ENCODE results near the gene CFAP46. TPM values are rescaled to one million over a fixed set of nuclear protein-coding genes. Genes with fewer than 3 reads are reported as not detected.

Gene CFAP46
- total and polyA plus RNA-seq, 2 donors (not counting 1 experiment from before 2014, with no cell fraction given): 0.07 TPM; not detected in 1

DNA sequence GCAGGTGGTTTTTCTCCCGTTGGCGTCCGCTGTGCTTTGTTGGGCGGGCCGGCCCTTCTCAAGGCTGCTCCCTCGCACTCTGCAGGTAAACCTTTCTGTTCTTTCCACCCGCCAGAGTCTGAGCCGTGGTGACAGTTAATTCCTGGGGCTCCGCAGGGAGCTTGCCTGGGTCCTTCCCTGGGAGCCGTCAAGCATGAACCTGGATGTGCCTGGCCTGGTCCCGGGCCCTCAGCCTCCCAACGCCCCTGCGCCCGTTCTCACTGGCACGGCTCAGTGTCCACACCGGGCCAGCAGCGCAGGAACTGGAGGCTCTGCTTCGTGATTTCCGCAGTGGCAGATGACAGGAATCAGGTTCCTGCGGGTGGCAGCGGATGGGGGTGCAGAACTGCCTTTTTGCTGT lies 145.5 kb downstream of the CFAP46 start:
- CTCF ChIA-PET: no interaction called here
- H3K27me3 Mint-ChIP-seq: no peaks in the 10 kb centered on the region
- WGBS (ENCODE audit: insufficient coverage): 88% methylated on average over 21 of the region's 21 CpGs
- H3K9me3 Mint-ChIP-seq (ENCODE audit: insufficient read depth): no peaks in the 10 kb centered on the region
- no peaks in the 10 kb centered on the region for H3K36me3 ChIP-seq (replicated peaks in 1 of 2; ENCODE audit: control extremely low read depth in 1 of 2, control insufficient read depth in 1 of 2, extremely low read depth in 1 of 2, insufficient read depth in 2 of 2, low read length in 1 of 2)
- no peak overlapping the region for H3K4me2 ChIP-seq (replicated peaks; ENCODE audit: low read depth, low read length, poor library complexity, severe bottlenecking)
- no peak overlapping the region for H3K9ac ChIP-seq (ENCODE audit: low read length)
- no peaks in the 10 kb centered on the region for H3K79me2 ChIP-seq (ENCODE audit: control insufficient read depth, insufficient read depth, low read length)
- H2AFZ ChIP-seq (ENCODE audit: insufficient read depth, low read depth, low read length, poor library complexity, severe bottlenecking): no peak overlapping the region
- intact Hi-C loops (cut with micrococcal nuclease): no loop called here
- TF ChIP-seq, protein P1, sequence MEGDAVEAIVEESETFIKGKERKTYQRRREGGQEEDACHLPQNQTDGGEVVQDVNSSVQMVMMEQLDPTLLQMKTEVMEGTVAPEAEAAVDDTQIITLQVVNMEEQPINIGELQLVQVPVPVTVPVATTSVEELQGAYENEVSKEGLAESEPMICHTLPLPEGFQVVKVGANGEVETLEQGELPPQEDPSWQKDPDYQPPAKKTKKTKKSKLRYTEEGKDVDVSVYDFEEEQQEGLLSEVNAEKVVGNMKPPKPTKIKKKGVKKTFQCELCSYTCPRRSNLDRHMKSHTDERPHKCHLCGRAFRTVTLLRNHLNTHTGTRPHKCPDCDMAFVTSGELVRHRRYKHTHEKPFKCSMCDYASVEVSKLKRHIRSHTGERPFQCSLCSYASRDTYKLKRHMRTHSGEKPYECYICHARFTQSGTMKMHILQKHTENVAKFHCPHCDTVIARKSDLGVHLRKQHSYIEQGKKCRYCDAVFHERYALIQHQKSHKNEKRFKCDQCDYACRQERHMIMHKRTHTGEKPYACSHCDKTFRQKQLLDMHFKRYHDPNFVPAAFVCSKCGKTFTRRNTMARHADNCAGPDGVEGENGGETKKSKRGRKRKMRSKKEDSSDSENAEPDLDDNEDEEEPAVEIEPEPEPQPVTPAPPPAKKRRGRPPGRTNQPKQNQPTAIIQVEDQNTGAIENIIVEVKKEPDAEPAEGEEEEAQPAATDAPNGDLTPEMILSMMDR (IDR thresholded peaks at IDR 0.05): no peak
- no peak for TF ChIP-seq EZH2 (IDR thresholded peaks at IDR 0.05; ENCODE audit: borderline replicate concordance, insufficient read depth, low read depth, low read length, poor library complexity, severe bottlenecking)
- no peak overlapping the region for H3K27ac ChIP-seq (ENCODE audit: low read length in 2 of 2)
- no peaks in the 10 kb centered on the region for H3K27me3 ChIP-seq (replicated peaks in 1 of 4; ENCODE audit: control extremely low read depth in 1 of 4, control insufficient read depth in 3 of 4, insufficient read depth in 4 of 4, low read length in 3 of 4)
- no peaks in the 10 kb centered on the region for H4K20me1 ChIP-seq (ENCODE audit: control insufficient read depth, insufficient read depth, low read length, poor library complexity, severe bottlenecking)
- no peak overlapping the region for H3K27ac Mint-ChIP-seq
- ATAC-seq (ENCODE audit: low read depth) (no peak), DNase-seq (no peak)
- POLR2A ChIA-PET: no interaction called here
- H3K4me3 ChIP-seq (ENCODE audit: control extremely low read depth in 1 of 5, extremely low read depth in 1 of 5, insufficient read depth in 1 of 5, low read depth in 2 of 5, low read length in 4 of 5): no peak overlapping the region
- peaks cover 0 to 15% (median 0%) of the 10 kb centered on the region in 3 donors for H3K9me3 ChIP-seq (ENCODE audit: control extremely low read depth in 1 of 3, control insufficient read depth in 2 of 3, insufficient read depth in 1 of 3, low read length in 2 of 3)
- H3K4me1 ChIP-seq (ENCODE audit: control insufficient read depth in 2 of 2, insufficient read depth in 2 of 2, low read length in 2 of 2): no peaks in the 10 kb centered on the region
- no peak overlapping the region for H3K4me3 Mint-ChIP-seq
- no peaks in the 10 kb centered on the region for H3K4me1 Mint-ChIP-seq

DNA sequence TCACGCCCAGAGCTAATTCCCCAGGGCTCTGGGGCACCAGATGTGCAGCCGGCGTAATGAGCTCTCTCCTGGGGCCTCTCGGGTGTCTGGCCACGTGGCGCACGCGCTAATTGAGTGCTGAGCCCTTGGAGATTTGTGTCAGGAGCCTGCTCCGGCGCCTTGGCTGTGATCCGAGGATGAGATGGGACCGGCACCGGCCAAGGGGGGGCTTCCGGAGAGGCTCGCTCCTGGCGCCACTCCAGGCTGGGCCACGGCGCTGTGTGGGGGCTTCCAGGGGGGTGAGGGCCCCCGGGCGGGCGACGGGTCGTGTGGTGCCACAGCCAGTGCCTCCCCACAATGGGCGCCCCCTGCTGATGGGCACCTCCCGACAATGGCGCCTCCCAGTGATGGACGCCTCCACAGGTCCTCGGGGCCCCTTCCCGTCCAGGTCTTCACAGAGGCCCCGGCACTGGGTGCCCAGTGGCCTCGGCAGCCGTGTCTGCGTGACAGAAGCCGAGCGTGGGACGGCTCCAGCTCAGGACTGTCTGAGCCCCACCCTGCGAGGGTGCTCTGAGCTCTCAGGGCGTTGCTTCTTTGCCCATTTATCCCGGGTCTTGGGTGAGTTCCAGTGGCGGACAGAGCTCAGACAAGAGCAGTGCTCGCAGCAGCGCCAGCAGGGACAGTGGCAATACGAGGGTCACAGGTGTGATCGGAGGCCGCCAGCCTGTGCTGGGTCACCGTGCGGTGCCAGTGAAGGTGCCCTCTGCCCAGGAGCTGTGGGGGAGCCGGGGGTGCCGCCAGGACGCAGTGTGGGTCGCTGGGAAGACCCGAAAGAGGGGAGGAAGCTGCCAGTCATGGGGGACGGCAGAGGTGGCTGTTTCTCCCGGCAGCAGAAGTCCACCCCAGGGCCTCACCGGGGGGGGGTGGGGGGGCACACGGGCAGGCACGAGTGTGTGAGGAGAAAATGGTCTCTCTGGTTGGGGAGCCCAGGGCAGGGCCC lies 148.2 kb downstream of the CFAP46 start:
- Histone ChIP-seq H2AFZ (ENCODE audit: insufficient read depth, low read depth, low read length, poor library complexity, severe bottlenecking) (no peak overlapping the region), H3K4me3 (ENCODE audit: control extremely low read depth in 1 of 5, extremely low read depth in 1 of 5, insufficient read depth in 1 of 5, low read depth in 2 of 5, low read length in 4 of 5) (no peak overlapping the region), H3K9ac (ENCODE audit: low read length) (no peak overlapping the region), H3K27me3 (replicated peaks in 1 of 4; ENCODE audit: control extremely low read depth in 1 of 4, control insufficient read depth in 3 of 4, insufficient read depth in 4 of 4, low read length in 3 of 4) (peaks cover 0 to 8% (median under 1%) of the 10 kb centered on the region in 4 experiments), H3K27ac (ENCODE audit: low read length in 2 of 2) (no peak overlapping the region), H3K36me3 (replicated peaks in 1 of 2; ENCODE audit: control extremely low read depth in 1 of 2, control insufficient read depth in 1 of 2, extremely low read depth in 1 of 2, insufficient read depth in 2 of 2, low read length in 1 of 2) (no peaks in the 10 kb centered on the region), H3K4me2 (replicated peaks; ENCODE audit: low read depth, low read length, poor library complexity, severe bottlenecking) (no peak overlapping the region), H4K20me1 (ENCODE audit: control insufficient read depth, insufficient read depth, low read length, poor library complexity, severe bottlenecking) (no peaks in the 10 kb centered on the region), H3K79me2 (ENCODE audit: control insufficient read depth, insufficient read depth, low read length) (no peaks in the 10 kb centered on the region), H3K9me3 (ENCODE audit: control extremely low read depth in 1 of 3, control insufficient read depth in 2 of 3, insufficient read depth in 1 of 3, low read length in 2 of 3) (peaks cover 0 to 13% (median 0%) of the 10 kb centered on the region in 3 donors), H3K4me1 (ENCODE audit: control insufficient read depth in 2 of 2, insufficient read depth in 2 of 2, low read length in 2 of 2) (no peaks in the 10 kb centered on the region)
- Mint-ChIP-seq H3K27ac (no peak overlapping the region), H3K4me3 (no peak overlapping the region), H3K4me1 (peaks cover 1% of the 10 kb centered on the region), H3K9me3 (ENCODE audit: insufficient read depth) (no peaks in the 10 kb centered on the region), H3K27me3 (peaks cover 7% of the 10 kb centered on the region)
- ATAC-seq (ENCODE audit: low read depth) (no peak), DNase-seq (no peak)
- intact Hi-C loops (cut with micrococcal nuclease): no loop called here
- POLR2A ChIA-PET: no interaction called here
- 74% methylated on average over 56 of the region's 57 CpGs for WGBS (ENCODE audit: insufficient coverage)
- TF ChIP-seq, protein P1 (IDR thresholded peaks at IDR 0.05): no peak
- TF ChIP-seq EZH2 (IDR thresholded peaks at IDR 0.05; ENCODE audit: borderline replicate concordance, insufficient read depth, low read depth, low read length, poor library complexity, severe bottlenecking): no peak
- CTCF ChIA-PET: interaction anchor here (1.5 kb wide), 1 partner anchor 13 kb away, joined by 4 read pairs; no protein-coding TSS in a partner anchor
